Activated naive CD8-positive, alpha-beta T cell treated with anti-CD3 and anti-CD28 coated beads, Interleukin-2, amount 50 U/mL, for 16 hours (primary cell): ENCODE results near the gene RAPGEF1.
"Not testable (repeated sequence)": the region's sequence is repeated elsewhere in the genome, so short reads cannot be mapped to it uniquely, and the experiment has no call there.

Source experiments
- DNase-seq: peaks from one replicate; pipeline ENCODE4 v3.0.0-alpha.2; 2020; ENCODE audit warnings: low read depth, low spot score

Gene RAPGEF1, protein sequence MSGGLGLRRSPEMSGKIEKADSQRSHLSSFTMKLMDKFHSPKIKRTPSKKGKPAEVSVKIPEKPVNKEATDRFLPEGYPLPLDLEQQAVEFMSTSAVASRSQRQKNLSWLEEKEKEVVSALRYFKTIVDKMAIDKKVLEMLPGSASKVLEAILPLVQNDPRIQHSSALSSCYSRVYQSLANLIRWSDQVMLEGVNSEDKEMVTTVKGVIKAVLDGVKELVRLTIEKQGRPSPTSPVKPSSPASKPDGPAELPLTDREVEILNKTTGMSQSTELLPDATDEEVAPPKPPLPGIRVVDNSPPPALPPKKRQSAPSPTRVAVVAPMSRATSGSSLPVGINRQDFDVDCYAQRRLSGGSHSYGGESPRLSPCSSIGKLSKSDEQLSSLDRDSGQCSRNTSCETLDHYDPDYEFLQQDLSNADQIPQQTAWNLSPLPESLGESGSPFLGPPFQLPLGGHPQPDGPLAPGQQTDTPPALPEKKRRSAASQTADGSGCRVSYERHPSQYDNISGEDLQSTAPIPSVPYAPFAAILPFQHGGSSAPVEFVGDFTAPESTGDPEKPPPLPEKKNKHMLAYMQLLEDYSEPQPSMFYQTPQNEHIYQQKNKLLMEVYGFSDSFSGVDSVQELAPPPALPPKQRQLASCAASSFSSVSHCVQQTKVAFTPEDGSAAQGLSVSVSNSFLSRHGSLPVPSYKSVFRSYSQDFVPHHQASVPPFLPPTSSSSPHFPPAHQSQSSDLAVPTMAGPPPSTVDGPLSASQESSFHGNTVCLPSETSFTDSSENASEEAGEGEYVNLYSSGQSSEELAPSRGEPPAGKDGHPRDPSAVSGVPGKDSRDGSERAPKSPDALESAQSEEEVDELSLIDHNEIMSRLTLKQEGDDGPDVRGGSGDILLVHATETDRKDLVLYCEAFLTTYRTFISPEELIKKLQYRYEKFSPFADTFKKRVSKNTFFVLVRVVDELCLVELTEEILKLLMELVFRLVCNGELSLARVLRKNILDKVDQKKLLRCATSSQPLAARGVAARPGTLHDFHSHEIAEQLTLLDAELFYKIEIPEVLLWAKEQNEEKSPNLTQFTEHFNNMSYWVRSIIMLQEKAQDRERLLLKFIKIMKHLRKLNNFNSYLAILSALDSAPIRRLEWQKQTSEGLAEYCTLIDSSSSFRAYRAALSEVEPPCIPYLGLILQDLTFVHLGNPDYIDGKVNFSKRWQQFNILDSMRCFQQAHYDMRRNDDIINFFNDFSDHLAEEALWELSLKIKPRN (N-terminal part only)

DNA sequence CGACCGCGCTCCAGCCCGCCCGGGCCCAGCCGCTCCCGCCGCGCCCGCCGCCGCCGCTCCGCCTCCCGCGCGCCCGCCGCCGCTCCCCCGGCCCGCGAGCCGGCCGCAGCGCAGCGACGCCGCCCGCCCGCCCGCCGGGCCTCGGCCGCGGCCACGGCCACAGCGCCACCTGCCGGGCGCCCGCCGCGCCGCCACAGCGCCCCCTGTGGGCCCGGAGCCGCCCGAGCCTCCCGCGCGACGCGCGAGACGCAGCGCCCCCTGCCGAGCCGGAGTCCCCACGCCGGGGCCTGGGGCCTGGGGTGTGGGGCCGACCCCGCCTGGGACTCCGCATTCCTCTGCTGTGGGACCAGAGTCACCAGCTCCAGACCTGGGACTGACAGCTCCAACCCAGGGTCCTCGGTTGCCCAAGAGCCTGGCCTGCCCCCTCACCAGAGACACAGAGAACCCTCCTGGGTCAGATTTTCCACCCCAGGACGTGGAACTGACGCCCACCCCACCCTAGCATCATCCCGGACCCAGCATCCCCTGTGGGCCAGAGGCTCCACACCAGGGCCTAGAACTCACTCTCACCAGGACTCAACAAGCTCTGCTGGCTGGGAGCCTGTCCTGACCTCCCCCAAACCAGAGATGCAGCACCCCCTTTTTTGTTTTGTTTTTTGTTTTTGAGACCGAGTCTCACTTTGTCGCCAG lies at the start of gene RAPGEF1:
Gene RAPGEF1, minus strand, starts transcription at position 118 of the 690 bp plus-strand sequence. CDS start 246 bp downstream, outside the sequence.
- peak; percentile 64 for DNase-seq

DNA sequence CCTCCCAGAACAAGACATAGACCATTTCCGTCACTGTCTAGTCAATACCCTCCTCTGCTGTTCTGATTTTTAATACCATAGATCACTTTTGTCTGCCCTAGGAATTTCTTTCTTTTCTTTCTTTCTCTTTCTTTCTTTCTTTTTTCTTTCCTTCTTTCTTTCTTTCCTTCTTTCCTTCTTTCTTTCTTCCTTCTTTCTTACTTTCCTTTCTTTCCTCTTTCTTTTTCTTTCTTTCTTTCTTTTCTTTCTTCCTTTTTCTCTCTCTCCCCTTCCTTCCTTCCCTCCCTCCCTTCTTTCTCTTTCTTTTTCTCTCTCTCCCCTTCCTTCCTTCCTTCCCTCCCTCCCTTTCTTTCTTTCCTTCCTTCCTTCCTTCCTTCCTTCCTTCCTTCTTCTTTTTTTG lies 49.0 kb upstream of the RAPGEF1 start:
- DNase-seq = no peak

DNA sequence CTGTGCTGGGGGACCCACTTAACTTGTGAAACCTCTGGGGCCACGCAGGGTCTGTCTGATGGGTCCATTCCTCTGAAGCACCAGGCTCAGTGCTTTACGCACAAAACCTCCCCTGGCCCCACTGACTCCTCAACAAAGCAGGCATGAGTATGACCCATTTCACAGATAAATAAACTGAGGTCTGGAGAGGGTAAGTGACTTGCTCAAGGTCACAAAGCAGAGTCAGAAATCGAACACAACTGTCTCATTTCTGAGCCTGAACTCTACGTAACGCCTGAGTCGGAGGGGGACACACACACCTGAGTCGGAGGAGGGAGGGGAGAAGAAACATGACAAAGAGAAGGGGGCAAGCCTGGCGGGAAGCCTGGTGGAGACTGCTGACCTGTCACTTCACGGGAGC lies 48.0 kb upstream of the RAPGEF1 start:
- no peak for DNase-seq

DNA sequence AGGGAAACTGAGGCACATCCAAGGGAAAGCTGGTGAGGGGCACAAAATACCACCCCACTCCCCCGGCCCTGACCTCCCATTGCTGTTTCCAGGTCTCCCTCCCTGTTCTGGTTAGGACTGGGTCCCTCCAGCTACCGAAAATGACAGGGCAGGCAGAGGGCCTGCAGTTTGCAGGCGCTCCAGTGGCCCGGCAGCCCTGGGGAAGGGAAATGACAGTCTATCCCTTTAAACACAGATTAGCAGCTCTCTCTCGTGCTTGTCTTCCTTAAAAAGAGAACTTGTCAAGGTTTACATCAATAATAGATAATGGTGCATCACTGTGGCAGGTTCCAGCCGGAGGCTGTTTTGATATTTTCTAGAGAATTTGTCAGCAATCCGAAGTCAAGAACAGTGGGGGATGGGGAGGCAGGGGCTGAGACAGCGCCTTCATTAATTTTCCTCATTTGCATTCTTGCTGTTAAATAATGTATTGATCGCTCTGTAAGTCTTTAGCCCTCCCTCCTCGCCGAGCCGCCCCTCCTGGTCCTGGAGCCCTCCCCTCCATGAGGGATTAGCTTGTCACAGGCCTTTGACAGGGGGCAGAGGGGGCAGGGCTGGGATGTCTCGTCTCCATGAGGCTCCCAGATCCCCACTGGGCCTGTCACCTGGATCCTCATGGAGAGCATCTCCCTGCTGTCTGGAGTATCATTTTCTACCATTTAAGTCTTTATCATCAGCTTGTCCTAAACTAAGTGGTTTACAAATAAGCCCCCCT lies 45.0 kb upstream of the RAPGEF1 start:
- DNase-seq = no peak

DNA sequence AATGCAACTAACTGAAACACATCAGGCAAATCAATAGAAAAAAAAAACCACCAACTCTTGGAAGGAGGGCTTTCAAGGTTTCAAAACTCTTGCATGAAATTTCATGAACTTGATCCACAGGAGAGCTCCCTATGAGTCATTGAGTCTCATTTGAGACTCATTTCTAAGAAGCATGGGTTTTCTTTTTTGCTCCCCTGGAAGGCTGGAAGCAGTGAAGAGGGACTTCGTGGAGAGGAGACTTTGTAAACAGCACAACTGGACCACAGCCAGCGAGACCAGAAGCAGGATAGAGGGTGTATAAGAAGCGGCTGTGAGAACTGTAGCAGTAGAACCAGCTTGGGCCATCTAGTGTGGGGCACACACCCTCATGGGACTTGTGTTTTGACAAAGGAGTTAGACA lies 41.2 kb upstream of the RAPGEF1 start:
- no peak for DNase-seq

DNA sequence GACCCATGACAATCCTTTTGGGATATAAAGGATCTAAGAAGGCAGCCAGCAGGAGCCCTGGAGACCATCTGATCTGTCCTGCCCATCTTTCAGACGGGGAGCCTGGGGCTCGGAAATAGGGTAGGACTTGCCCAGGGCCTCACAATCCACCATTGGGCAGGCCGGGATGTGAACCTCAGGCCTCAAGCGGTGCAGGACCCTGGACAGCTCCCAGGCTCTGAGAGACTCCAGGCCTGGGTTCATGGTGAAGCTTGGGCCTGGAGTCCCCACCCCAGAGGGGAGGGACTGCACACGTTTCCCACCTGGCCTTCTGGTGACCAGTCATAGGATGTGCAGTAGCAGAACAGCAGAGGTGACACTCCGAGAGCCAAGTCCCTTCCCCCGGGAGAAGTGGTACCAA lies 36.6 kb upstream of the RAPGEF1 start:
- DNase-seq = no peak

DNA sequence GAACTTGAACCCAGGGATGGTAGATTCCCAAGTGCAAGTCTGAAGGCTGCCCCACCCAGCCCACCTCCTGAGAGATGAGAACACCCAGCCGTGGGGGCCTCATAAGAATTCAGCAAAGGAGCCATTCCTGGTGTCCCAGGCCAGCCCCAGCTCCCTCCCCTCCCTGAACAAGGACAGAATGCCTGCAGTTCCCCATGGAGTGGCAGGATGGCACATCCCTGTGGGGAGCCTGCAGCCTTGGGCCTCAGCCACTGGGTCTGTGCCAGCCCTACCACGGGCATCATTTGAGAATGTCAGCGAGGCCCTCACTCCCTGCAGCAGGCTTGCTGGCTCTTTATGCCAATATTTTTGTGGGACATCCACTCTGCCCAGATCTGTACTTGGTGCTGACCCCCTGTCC lies 36.2 kb upstream of the RAPGEF1 start:
- no peak for DNase-seq

DNA sequence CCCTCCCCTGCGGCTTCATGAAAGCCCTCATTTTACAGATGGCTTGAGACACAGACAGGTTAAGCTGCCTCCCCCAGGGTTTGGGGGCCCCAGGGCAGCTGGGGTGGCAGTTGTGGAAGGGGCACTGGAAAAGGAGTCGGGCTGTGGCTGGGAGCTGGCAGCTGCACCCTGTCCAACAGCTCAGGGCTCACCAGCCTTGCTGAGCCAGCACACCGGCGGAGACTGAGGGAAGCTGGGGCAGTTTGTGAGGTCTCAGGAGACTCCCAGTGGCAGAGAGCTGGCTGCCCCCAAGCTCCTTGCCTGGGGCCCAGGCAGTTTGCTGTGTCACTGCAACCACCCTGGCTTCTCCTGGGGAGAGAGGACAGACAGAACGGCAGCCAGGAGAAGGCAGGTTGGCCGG lies 34.8 kb upstream of the RAPGEF1 start:
- DNase-seq = no peak

DNA sequence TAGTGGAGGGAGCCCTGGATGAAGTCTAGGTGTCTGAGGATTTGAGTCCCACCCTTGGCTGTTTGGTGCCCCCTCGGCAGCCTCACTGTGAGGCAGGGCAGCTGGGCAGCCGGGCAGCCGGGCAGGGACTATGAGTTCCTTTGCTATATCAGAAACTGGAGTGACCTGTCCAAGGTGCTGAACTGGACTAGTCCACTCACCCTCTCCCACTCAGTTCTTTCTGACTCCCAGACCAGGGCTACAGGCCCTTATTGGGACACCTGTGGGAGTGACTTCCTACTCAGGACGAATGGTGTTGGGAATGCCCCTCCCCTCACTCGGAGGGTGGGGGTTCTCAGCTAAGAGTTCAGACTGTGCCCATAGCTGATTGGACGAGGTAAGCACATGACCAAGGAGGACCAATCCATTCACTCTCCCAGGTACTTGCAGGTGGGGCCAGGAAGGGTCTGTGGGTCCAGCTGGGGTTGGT lies 34.1 kb upstream of the RAPGEF1 start:
- no peak for DNase-seq

DNA sequence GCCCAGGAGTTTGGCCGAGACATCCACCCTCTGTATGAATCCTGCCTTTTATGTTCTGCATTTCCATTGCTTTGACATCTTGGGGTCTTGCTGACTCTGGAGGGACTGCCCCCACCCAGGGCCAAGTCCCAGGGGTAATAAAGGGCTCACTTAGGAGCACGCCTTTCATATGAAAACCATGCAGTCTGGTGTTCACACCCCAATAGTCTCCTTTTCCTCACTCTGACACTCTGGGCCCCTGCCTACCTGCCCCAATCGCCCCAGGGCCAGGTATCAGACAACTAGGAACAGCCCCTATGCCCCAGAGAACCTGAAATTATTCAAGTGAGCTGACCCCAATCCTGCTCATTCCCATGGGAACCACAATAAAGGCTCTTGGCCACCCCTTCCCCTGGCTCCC lies 33.1 kb upstream of the RAPGEF1 start:
- no peak for DNase-seq

DNA sequence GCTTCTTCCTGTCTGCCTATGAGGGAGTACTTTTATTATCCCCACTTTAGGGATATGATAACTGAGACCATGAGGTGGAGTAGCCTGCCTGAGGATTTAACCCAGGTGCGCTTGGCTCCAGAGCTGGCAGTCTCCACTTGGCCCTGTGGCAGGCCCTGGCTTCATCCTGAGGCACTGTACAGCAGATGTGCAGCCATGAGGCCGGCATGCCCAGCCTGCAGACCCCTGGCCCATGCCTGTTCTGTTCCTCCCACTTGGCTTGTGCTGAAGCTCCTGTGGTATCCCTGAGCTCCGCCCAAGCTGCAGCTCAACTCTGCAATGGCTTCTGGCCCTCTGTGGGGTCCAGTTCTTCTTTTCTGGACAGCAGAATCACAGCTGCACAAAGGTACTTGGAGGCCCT lies 31.8 kb upstream of the RAPGEF1 start:
- no peak for DNase-seq

DNA sequence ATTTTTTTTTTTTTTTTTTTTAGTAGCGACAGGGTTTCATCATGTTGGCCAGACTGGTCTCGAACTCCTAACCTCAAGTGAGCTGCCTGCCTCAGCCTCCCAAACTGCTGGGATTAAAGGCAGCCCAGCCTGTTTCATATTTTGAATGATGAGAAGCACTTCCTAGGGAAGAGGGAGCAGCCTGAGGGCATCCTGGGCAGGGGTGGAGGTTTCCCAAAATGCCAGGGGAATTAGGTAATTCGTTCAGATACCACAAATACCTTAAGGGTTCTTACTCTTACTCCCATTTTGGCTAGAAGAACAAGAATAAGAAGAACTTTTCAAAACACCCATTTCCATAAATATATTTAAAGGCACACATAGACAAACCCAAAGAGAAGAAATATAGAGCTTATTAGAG lies 29.5 kb upstream of the RAPGEF1 start:
- no peak for DNase-seq

DNA sequence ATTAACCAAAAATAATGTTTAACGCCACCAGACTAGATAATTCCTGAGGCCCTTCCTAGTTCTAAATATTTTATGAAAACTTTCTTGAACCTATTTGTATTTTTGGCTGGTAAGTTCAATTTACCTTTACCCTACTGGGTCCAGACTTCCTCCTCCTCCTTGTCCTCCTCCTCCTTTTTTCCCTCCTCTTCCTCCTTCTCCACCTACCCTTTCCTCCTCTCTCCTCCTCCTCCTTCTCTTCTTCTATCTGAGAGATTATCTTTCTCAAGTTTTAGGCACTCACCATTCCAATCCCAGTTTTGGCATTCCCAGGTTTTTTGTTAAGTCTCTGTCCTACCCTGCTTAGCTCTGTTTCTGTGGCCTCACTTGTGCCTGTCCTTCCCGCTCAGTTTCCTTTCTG lies 24.7 kb upstream of the RAPGEF1 start:
- no peak for DNase-seq

DNA sequence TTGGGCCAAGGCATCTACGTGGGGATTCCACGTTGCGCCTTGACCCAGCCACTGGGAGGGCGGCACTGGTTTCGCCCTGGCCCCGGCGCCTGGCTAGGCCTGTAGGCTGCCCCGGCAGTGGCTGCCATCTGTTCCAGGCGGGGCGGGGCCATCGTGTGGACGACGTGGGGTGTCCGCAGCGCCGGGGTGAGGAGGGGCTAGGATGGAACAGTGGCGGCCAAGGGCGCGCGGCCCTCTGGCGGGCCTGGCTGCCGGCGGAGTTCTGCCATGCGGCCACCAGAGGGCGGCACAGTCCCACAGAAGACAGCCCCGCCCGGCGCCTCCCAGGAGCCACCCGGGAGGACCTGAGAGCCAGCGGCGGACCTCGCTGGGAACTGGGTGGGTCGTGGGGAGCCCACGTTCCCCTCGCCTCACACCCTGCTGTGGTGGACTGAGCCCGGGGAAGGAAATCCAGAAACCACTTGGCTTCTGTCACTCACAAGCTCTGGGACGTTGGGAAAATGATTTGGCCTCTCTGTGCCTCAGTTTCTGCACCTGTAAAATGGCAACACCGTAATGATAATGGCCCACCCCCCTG lies 22.6 kb upstream of the RAPGEF1 start:
- peak; percentile 48 for DNase-seq

DNA sequence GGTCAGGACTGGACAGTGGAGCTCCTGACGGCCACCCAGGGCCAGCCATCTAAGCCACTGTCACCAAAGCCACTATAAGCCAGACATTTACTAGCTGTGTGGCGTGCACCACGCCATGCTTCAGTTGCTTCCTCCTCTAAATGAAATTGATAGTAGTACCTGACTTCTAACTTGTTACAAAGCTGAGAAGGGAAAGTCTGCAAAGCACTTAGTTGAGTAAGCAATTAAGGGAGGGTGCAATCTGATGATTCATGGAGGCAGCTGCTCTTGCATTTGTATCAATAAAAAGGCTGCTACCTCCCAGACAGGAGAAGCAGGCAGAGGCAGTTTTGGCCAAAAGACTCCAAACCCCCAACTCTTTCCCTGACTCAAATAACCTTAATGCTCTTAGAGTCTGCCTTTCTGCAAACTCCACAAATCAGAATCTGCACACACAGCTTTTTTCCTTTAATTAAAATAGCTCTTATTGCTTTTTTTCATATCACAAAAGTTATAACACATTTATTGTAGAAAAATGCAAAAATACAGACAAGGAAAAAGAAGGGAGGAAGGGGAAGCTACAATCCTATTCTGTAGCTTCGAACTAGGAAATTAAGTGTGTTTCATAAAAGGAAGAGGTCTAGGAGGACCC lies 19.3 kb upstream of the RAPGEF1 start:
- DNase-seq = no peak

DNA sequence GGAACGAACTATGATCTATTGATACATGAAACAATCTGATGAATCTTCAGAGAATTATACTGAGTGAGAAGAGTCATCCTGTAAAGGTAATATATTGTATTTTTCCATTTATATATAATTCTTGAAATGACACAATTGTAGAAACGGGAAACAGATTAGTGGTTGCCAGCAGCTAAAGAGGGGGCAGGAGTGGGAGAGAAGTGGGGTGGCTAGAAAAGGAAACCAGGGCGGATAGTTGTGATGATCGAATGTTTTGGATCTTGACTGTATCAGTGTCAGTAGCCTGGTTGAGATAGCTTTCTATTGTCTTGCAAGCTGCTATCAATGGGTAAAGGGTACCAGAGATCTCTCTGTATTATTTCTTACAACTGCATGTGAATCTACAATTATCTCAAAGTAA lies 17.7 kb upstream of the RAPGEF1 start:
- DNase-seq = no peak

DNA sequence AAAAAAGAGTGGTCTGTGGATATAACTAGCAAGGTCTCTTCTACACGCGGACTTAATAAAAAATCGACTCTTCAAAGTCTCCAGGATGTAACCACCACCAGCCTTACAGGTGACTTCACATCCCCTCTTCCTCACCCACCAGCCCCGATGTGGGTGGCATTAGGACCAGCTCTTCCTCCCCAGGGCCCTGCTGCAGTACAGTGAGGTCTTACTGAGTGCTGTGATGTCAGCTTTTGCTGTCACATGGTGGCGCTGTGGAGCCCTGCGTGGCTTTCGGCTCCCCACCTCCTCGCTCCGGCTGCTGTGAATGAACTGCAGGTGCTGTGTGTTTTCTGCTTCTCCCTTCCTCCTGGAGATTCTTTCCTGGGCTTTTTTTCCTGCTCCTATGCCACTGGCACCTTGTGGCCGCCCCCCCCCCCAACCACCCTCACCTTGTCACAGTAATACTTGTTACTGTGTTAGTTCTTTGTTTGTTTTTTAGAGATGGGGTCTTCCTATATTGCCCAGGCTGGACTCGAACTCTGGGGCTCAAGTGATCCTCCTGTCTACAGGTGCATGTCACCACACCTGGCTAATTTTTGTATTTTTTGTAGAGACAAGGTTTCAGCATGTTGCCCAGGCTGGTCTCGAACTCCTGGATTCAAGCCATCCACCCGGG lies 15.8 kb upstream of the RAPGEF1 start:
- DNase-seq = peak; percentile 78

DNA sequence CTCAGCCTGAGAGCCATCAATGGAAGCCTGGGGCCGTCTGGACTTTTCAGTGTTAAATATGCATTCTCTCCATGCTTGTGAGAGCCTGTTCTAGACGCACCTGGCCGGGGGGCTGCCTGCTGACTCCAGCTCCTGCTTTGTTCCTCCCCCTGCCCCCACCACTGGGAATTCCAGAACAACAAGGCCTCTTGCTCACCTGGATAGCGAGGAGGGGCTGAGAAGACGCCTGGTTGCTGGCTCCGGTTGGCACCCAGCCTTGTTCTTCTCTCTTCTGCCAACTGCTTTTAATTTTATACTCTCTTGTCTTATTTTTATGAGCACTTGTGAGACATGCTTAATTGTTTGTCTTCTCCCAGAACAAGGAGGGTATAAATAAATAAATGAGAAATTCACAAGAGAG lies 15.0 kb upstream of the RAPGEF1 start:
- DNase-seq = no peak

DNA sequence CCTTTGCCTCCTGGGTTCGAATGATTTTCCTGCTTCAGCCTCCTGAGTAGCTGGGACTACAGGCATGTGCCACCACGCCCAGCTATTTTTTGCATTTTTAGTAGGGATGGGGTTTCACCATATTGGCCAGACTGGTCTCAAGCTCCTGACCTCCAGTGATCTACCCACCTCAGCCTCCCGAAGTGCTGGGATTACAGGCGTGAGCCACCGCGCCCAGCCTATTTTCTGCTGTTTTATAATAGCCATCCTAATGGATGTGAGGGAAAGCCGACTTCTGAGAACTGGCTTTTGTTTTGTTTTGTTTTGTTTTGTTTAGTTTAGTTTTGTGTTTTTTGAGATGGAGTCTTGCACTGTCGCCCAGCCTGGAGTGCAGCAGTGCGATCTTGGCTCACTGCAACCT lies 13.9 kb upstream of the RAPGEF1 start:
- DNase-seq = not testable (repeated sequence)
